Measurements from ENCODE around the gene CASR. TPM values are rescaled to one million over a fixed set of nuclear protein-coding genes. Genes with fewer than 3 reads are reported as not detected.

CASR gene
- total RNA-seq, 2 experiments from 2014 or later = not detected

- H3K4me3 Mint-ChIP-seq = no peak overlapping the region
- no peak overlapping the region for H3K27ac Mint-ChIP-seq
- peaks cover 17% of the 10 kb centered on the region for H3K27me3 Mint-ChIP-seq
- H3K9me3 Mint-ChIP-seq (ENCODE audit: low read depth) = no peaks in the 10 kb centered on the region
- ATAC-seq (no peak), DNase-seq (no peak)
- peaks cover 5% of the 10 kb centered on the region for H3K4me1 Mint-ChIP-seq
- CTCF ChIA-PET = interaction anchor here (0.9 to 1.5 kb wide), 3 partner anchors 49 to 392 kb away, joined by 3 to 5 read pairs (median 3); no protein-coding TSS in a partner anchor
- H3K36me3 Mint-ChIP-seq = no peaks in the 10 kb centered on the region
These were observed 124.5 kb downstream of the CASR start for GRCh38 chr3:122307976-122308375.

DNA sequence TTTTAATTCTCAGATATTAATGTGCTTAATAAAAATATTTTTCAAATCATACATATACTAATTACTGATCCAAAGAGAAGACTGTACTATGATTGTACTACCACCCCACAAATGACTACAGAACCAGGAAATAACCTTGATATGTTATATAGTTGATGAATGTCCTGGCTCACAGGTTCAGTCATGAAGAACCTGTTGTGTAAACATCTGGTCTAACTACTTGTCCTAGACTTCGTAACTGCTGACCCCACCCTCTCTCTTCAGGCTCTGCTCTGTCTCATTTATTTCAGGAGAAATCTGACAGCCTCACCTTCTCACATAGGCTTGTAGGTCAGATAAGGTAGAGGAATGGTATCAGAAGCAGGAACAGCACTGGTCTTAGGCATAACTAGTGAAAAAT lies 126.9 kb downstream of the CASR start:
- CTCF ChIA-PET = interaction anchor here (1.2 kb wide), 1 partner anchor 13 kb away, joined by 3 read pairs; no protein-coding TSS in a partner anchor
- Mint-ChIP-seq H3K27ac (no peak overlapping the region), H3K4me3 (no peak overlapping the region), H3K9me3 (ENCODE audit: low read depth) (no peaks in the 10 kb centered on the region), H3K27me3 (peaks cover 17% of the 10 kb centered on the region), H3K4me1 (peaks cover 8% of the 10 kb centered on the region), H3K36me3 (no peaks in the 10 kb centered on the region)
- ATAC-seq (no peak), DNase-seq (no peak)

DNA sequence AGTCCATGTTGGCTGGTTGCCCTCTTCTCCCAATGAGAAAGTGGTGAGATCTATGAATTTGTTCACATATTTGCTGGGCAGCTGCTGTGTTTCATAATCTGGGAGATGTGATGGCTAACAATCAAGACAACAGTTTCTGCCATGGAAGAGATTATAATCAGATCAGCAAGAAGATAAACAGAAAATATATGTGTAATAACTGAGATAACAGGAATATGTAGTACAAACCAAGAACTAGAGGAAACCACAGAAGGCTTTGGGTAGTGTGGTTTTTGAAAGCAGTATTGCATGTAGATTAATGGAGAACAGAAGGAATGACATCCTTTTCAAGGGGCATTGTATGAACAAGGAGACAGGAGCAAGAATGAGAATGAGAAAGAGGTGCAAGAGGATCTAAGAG lies 129.4 kb downstream of the CASR start:
- H3K4me1 Mint-ChIP-seq = peaks cover 8% of the 10 kb centered on the region
- ATAC-seq = no peak
- H3K4me3 Mint-ChIP-seq = no peak overlapping the region
- H3K27me3 Mint-ChIP-seq = peaks cover 21% of the 10 kb centered on the region
- peaks cover 1% of the 10 kb centered on the region for H3K36me3 Mint-ChIP-seq
- H3K27ac Mint-ChIP-seq = no peak overlapping the region
- CTCF ChIA-PET = interaction anchor here (0.8 to 1.7 kb wide), 4 partner anchors 10 to 211 kb away, joined by 3 to 5 read pairs (median 3); no protein-coding TSS in a partner anchor
- H3K9me3 Mint-ChIP-seq (ENCODE audit: low read depth) = no peaks in the 10 kb centered on the region
- DNase-seq = no peak

DNA sequence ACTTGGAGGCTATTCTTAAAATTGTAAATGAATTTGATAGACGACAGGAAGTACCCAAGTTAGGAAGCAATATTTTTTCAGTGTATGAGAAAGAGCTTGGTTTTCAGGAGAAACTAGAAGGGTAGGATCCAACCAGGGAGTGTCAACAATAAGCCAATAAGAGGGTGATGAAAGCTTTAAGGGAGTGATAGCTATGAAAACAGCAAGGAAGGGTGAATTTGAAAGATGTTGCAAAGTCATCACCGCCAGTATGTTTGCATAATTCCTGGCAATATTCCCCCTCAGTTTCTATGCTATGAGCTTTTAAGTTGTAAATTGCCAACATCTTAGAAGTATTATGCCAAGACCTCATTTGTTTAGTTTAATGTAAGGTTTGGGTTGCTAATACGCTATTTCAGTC lies 129.8 kb downstream of the CASR start:
- CTCF ChIA-PET = interaction anchor here (0.8 to 1.7 kb wide), 4 partner anchors 11 to 211 kb away, joined by 3 to 5 read pairs (median 3); no protein-coding TSS in a partner anchor
- H3K4me3 Mint-ChIP-seq = no peak overlapping the region
- peaks cover 25% of the 10 kb centered on the region for H3K27me3 Mint-ChIP-seq
- no peak for DNase-seq
- peaks cover 11% of the 10 kb centered on the region for H3K4me1 Mint-ChIP-seq
- no peak for ATAC-seq
- no peak overlapping the region for H3K27ac Mint-ChIP-seq
- peaks cover 2% of the 10 kb centered on the region for H3K36me3 Mint-ChIP-seq
- H3K9me3 Mint-ChIP-seq (ENCODE audit: low read depth) = no peaks in the 10 kb centered on the region

- ATAC-seq = no peak
- Mint-ChIP-seq H3K27me3 (peaks cover 22% of the 10 kb centered on the region), H3K4me3 (no peak overlapping the region), H3K9me3 (ENCODE audit: low read depth) (peaks cover 3% of the 10 kb centered on the region), H3K4me1 (peaks cover 12% of the 10 kb centered on the region), H3K27ac (no peak overlapping the region), H3K36me3 (peaks cover 2% of the 10 kb centered on the region)
- CTCF ChIA-PET = interaction anchor here (1.0 to 1.7 kb wide), 5 partner anchors 8 to 212 kb away, joined by 3 to 5 read pairs (median 3); no protein-coding TSS in a partner anchor
- no peak for DNase-seq
These were observed 130.9 kb downstream of the CASR start for GRCh38 chr3:122314228-122314876.

DNA sequence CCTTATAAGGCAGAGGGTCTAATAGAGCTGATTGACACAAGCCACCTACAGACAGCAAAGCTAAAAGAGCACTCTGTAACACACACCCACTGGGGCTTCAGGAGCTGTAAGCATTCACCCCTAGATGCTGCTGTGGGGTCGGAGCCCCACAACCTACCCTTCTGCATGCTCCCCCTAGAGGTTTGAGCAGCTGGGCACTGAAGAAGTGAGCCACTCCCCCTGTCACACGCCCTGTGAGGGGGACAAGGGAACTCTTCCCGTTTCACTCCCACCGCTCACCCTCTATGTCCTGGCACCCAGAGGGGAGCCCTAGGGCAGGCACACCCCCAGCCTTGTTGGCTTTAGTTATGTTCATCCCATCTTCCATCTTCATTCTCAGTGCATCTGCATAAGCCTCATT lies 132.2 kb downstream of the CASR start:
- no peak for ATAC-seq
- H3K36me3 Mint-ChIP-seq = peaks cover 4% of the 10 kb centered on the region
- H3K4me1 Mint-ChIP-seq = peaks cover 12% of the 10 kb centered on the region
- peaks cover 3% of the 10 kb centered on the region for H3K9me3 Mint-ChIP-seq (ENCODE audit: low read depth)
- CTCF ChIA-PET = no interaction called here
- H3K27me3 Mint-ChIP-seq = peaks cover 22% of the 10 kb centered on the region
- no peak overlapping the region for H3K4me3 Mint-ChIP-seq
- no peak overlapping the region for H3K27ac Mint-ChIP-seq
- DNase-seq = no peak

DNA sequence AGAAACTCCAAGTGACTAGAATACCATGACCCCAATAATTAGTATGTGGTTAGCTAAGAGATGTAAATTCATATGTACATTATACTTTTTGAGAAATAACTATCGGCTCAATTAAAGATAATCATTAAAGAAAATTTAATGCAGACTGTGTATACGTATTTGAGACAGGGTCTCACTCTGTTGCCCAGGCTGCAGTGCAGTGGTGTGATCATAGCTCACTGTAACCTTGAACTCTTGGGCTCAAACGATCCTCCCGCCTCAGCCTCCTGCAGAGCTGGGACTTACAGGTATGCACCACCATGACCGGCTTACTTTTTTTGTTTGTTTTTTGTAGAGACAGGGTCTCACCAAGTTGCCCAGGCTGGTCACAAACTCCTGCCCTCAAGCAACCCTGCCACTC lies 132.9 kb downstream of the CASR start:
- DNase-seq (no peak), ATAC-seq (no peak)
- Mint-ChIP-seq H3K4me3 (no peak overlapping the region), H3K9me3 (ENCODE audit: low read depth) (peaks cover 3% of the 10 kb centered on the region), H3K4me1 (peaks cover 13% of the 10 kb centered on the region), H3K27me3 (peaks cover 19% of the 10 kb centered on the region), H3K27ac (no peak overlapping the region), H3K36me3 (peaks cover 4% of the 10 kb centered on the region)
- CTCF ChIA-PET = no interaction called here

- Mint-ChIP-seq H3K4me1 (peaks cover 22% of the 10 kb centered on the region), H3K36me3 (peaks cover 4% of the 10 kb centered on the region), H3K27me3 (peaks cover 22% of the 10 kb centered on the region), H3K27ac (no peak overlapping the region), H3K9me3 (ENCODE audit: low read depth) (peaks cover 3% of the 10 kb centered on the region), H3K4me3 (no peak overlapping the region)
- DNase-seq (no peak), ATAC-seq (no peak)
- CTCF ChIA-PET = no interaction called here
These were observed 135.2 kb downstream of the CASR start for GRCh38 chr3:122318620-122319019.

DNA sequence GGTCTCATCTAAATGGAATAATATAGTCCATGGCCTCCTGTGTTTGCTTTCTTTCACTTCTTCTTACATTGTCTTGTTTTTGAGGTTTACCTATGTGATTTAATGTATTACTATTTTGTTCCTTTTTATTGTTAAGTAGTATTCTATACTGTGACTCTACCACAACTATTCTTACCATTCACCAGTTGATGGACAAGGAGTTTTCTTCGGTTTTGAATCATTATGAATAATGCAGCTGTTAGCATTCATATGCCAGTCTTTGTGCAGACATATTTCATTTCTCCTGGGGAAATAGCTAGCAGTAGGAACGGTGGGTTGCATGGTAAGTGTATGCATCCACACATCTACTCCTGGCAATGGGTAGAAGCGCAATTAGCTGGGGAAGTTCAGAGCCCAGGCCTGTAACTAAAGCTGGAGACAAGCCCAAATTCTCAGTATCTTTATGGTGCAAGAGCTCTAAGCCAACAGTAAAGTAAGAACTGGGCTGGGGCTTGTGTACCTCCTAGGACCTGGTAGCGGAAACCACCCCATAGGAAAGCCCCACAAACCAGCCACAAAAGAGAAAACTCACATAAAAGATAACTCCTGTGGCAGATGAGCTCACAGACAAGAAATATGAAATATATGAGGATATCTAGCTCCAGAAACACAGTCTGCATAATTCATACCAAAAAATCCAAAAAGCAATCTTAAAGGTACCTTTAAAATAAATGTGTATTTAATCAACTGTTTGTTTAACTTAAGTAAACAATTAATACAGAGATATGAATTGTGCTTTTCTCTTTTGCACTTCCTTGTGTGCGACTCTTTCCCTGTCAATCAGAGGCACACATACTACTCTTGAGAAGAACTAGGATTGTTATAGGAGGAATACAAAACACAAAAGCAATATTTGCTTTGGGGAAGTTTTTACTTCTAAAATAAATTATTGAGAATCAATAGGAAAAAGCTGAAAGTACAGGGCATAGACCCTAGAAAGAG lies 138.9 kb downstream of the CASR start:
- CTCF ChIA-PET = interaction anchor here (1.1 to 1.5 kb wide), 2 partner anchors 12 to 16 kb away, joined by 3 read pairs; no protein-coding TSS in a partner anchor
- ATAC-seq = peak; percentile 42
- Mint-ChIP-seq H3K4me3 (no peak overlapping the region), H3K36me3 (peaks cover 4% of the 10 kb centered on the region), H3K9me3 (ENCODE audit: low read depth) (peaks cover 3% of the 10 kb centered on the region), H3K4me1 (peaks cover 26% of the 10 kb centered on the region), H3K27me3 (peaks cover 26% of the 10 kb centered on the region), H3K27ac (no peak overlapping the region)
- peak; percentile 49 for DNase-seq

DNA sequence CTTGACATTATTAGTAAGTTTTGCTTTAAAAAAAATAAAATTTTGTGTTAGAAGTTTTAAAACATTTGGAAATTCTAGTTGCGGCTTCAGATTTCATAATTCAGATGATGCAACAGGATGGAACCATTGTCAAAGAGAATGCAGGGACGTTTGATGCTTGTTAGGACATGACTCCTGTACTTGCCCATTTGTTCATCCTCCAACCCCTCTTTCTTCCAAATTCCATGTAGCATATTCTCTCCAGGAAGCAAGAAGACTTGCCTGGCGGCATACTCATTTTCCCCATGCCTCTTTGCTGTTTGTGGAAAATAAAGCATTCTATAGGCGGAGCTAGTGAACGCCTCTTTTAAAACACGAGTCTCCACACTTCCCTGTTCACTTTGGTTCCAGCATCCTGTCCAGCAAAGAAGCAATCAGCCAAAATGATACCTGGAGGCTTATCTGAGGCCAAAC lies 141.4 kb downstream of the CASR start, which contains the start of gene CSTA:
TSS of gene CSTA (plus strand) at position 378 of the 453 bp plus-strand sequence. CDS start at position 423, 45 bp downstream.
- H3K27me3 Mint-ChIP-seq = peaks cover 16% of the 10 kb centered on the region
- H3K4me1 Mint-ChIP-seq = peaks cover 21% of the 10 kb centered on the region
- H3K9me3 Mint-ChIP-seq (ENCODE audit: low read depth) = no peaks in the 10 kb centered on the region
- H3K4me3 Mint-ChIP-seq = no peak within 1 kb of the TSS
- CTCF ChIA-PET = no interaction called here
- H3K36me3 Mint-ChIP-seq = peaks cover 2% of the 10 kb centered on the region
- ATAC-seq (no peak), DNase-seq (no peak)
- no peak within 1 kb of the TSS for H3K27ac Mint-ChIP-seq

DNA sequence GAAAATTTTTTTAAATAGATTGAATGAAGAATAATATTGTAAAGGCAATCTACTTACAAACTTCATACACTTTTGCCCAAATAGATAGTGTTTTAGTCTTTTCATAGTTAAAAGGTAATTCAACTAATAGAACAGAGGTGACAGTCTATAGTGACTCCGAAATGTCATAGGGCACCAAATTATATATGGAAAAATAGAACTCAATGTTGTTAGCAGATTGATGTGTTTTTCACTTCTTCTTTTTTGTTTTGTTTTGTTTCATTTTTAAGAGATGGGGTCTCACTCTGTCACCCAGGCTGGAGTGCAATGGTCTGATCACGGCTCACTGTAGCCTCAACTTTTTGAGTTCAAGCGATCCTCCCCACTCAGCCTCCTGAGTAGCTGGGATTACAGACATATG lies 142.3 kb downstream of the CASR start:
- peaks cover 21% of the 10 kb centered on the region for H3K4me1 Mint-ChIP-seq
- ATAC-seq = no peak
- H3K4me3 Mint-ChIP-seq = no peak overlapping the region
- no peaks in the 10 kb centered on the region for H3K36me3 Mint-ChIP-seq
- CTCF ChIA-PET = interaction anchor here (1.3 kb wide), 1 partner anchor 24 kb away, joined by 3 read pairs; no protein-coding TSS in a partner anchor
- no peaks in the 10 kb centered on the region for H3K9me3 Mint-ChIP-seq (ENCODE audit: low read depth)
- no peak overlapping the region for H3K27ac Mint-ChIP-seq
- no peak for DNase-seq
- peaks cover 22% of the 10 kb centered on the region for H3K27me3 Mint-ChIP-seq

DNA sequence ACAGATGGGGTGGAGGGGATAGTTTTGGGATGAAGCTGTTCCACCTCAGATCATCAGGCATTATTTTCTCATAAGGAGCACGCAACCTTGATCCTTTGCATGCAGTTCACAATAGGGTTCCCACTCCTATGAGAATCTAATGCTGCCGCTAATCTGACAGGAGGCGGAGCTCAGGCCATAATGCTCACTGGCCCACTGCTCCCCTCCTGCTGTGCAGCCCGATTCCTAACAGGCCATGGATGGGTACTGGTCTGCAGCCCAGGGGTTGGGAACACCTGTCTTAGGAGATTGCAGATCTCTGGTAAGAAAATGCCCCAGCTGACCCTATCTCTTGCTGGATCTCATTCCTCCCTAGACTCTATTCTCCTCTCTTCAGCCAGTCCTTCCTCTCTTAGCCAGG lies 148.4 kb downstream of the CASR start:
- no peak for ATAC-seq
- H3K27ac Mint-ChIP-seq = no peak overlapping the region
- H3K4me1 Mint-ChIP-seq = no peaks in the 10 kb centered on the region
- CTCF ChIA-PET = no interaction called here
- no peak overlapping the region for H3K4me3 Mint-ChIP-seq
- H3K36me3 Mint-ChIP-seq = no peaks in the 10 kb centered on the region
- peaks cover 45% of the 10 kb centered on the region for H3K27me3 Mint-ChIP-seq
- no peaks in the 10 kb centered on the region for H3K9me3 Mint-ChIP-seq (ENCODE audit: low read depth)
- DNase-seq = no peak

DNA sequence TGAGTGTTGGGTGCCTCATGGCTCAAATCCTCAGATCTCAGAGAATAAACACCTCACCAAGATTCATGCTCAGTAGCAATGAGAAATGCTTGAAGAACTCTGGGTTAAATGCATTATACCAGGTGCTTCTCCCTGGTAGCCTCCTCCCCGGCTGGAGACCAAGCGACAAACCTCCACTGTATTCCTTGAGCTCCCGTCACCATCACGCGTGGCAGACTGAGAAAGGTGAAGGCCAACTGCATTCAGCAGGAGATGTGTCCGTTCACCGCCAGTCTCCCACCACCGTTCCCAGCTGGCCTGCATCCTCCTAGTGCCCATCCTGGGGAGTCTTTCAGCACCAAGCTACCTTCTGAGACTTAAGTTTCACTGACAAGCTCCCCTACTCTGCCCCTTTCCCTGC lies 149.1 kb downstream of the CASR start:
- H3K4me1 Mint-ChIP-seq = no peaks in the 10 kb centered on the region

More for the DNA sequence above, 149.1 kb downstream of the CASR start:
- Mint-ChIP-seq H3K36me3 (no peaks in the 10 kb centered on the region), H3K27me3 (peaks cover 47% of the 10 kb centered on the region), H3K27ac (no peak overlapping the region), H3K9me3 (ENCODE audit: low read depth) (no peaks in the 10 kb centered on the region), H3K4me3 (no peak overlapping the region)
- ATAC-seq (no peak), DNase-seq (no peak)
- CTCF ChIA-PET = no interaction called here

Data from activated CD8-positive, alpha-beta memory T cell treated with anti-CD3 and anti-CD28 coated beads, Interleukin-2, amount 10 ng/mL, durations not matched to agents 7 days and 5 days (primary cell).